GM20431 (cell line): ENCODE results near the gene FAM76B.

ENCODE experiments used
- in situ Hi-C: fragments of 300-500 bp; cut with MseI, MboI; formaldehyde crosslinking; loops from one replicate; pipeline ENCODE4 v1.15.0; 2020; ENCODE audit warnings: low sequenced_read_pairs; ENCODE audit not compliant: unreplicated experiment

FAM76B gene

DNA sequence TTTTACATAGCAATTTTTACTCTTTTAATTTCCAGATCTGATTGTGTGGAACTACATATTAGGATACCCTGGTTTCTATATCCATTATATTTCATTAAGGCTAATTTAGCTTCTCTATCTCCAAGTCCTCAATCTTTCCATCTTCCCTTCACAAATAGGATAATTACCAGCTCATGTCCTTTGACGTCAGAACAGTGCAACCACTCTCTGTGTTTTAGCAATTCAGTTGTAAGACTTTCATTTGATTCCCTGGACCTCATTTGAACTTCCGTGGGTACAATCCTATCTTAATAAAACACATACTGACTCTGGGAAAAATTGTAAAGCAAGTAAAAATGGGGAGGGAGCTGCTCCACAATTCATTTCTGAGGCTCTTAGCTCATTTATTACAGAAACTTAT, 52.8 kb downstream of the FAM76B start:
- in situ Hi-C loops, result no loop called here

DNA sequence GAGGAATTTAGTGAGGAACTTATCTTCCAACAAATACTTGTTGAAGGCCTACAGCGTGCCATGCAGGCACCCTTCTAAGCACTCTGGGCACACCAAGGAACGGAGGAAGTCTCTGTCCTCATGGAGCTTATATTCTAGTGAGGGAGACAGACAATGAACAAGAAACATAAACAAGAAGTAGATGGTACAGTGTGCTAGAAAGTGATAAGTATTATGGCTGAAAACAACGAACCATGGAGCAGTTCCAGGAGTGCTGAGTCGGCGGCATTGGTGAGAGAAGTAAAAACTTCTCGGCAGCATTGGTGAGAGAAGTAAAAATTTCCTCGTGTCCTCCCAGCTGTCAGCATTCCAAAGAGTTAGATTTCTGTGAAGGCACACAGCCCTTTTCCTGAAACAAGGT, 53.2 kb downstream of the FAM76B start:
- in situ Hi-C loops, result no loop called here

DNA sequence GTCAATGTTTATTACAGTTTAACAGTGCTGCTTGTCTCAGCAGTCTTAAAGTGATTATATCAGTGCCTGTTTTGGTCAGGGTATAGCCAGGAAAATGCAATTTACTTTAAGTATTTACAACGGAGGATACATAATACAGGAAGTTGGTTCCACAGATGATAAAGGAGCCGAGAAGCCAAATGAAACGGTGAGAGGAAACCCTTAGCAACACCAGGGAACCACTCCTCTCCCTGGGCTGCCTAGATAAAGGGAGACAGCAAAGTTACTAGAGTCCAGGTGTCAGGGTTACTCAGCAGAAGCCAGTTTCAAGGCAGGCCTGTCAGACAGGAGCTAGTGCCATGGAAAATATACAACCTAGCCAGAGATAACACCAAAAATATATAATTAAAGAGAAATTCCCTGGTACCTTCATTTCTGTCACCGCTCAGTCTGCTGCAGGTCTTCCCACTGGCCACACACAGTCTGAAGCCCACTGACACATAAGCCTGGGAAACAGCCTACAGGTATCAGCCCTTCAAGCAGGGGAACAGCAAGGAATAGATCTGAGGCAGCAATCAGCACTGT, 55.5 kb downstream of the FAM76B start:
- in situ Hi-C loops, result no loop called here

DNA sequence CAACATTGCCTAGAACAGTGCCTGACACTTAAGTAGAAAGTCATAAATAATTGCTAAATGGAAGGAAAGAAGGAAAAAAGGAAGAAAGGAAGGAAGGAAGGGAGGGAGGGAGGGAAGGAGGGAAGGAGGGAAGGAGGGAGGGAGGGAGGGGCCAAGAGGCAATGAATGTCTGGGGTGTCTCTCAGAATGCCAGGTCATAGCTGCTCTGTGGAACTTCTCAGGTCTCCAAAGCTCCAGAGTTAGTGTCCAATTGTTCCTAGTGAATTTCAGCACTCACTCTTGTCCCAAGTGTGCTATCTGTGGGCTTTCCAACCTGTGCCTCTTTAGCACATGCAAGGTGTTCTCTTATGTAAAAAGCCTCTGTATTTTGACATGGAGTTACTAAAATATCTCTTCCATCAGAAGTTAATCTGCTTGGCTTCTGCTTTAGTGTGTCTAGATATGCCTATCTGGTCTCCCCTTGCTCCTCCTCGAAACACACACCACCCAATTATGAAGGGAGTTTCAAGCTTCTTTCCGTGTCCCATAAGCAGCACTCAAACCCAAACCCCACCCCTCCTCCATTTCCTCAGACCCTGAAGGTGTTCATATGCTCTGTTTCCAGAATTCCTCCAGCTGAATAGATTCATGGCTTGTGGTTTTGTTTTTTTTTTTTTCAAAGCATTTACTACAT, 56.5 kb downstream of the FAM76B start:
- in situ Hi-C loops, result no loop called here

DNA sequence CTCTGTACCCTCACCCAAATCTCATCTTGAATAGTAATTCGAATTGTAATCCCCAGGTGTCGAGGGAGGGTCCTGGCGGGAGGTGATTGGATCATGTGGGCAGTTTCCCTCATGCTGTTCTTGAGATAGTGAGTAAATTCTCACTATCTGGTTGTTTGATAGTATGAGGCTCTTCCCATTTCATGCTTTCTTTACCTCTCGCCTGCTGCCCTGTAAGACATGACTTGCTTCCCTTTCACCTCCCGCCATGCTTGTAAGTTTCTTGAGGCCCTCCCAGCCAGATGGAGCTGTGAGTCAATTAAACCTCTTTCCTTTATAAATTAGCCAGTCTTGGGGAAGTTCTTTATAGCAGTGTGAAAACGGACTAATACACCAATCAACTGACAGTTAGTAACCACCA, 60.1 kb downstream of the FAM76B start:
- in situ Hi-C loops, result no loop called here

DNA sequence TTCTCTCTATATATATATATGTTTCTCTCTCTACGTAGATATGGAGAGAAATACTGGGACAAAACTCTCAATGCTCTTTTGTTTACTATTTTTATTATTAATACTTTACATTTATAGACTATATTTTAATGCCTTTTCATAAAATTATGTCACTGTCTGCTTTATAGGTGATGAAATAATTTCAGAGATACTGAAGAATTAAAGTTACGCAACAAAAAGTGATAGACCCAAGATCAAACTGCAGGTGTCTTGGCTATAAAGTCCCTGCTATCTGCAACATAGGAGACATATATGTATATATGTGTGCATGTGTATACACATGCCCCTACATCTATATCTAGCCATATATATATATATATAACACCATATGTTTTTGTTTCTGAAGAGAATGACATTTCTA, 60.8 kb downstream of the FAM76B start:
- in situ Hi-C loops, result no loop called here

DNA sequence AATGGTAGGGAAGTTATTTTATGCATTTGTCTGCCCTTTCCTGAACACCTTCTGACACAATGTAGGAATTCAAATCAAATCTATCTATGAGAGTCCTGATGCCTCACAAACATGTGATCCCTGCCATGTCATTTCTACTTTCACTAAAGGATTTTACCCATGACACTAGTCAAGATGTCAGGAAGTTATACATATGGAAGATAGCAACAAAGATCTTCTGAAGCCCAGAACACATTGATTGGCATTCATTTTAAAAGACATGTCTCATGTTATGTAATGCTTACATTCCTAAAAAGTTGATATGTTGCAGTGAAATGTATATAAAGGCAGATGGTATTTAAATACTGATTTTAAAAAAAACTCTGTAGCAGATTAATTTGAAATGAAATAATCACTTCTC, 61.5 kb downstream of the FAM76B start:
- in situ Hi-C loops, result no loop called here

DNA sequence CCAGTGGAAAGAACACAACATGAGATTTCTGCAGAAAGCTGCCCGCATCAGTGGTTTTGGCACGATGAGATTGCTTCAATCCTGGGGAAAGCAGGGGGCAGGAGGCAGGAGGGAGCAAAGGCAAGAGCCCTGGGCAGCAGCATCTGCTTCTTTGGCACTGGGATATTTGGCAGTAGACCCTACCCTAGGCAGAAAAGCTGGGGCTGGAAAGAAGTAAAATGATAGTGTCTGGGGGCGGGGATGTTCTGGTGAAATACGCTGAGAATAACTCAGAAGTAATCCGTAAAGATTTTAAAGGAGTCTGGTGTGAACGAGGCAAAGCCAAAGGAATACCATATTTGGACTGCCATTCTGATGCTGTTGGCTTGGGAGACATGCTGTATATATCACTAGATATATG, 62.0 kb downstream of the FAM76B start:
- in situ Hi-C loops, result no loop called here

DNA sequence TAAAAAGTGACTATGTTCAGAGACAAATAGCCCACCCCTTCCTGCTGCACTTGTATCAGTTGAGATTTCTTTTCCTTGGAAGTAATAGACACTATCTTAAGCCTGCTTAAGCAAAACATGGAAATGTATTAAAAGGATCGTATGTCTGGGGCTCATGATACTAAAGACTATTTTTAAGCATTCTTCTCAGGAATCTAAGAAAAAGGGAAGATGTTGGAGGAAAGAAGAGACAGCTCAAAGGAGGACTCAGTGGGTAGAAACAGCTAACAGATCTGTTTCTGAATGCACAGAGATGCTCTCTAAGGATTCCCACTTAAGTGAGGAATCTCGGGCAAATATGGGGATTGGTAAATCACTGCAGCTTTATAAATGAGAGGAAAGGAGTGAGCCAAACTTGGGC, 62.5 kb downstream of the FAM76B start:
- in situ Hi-C loops, result no loop called here

DNA sequence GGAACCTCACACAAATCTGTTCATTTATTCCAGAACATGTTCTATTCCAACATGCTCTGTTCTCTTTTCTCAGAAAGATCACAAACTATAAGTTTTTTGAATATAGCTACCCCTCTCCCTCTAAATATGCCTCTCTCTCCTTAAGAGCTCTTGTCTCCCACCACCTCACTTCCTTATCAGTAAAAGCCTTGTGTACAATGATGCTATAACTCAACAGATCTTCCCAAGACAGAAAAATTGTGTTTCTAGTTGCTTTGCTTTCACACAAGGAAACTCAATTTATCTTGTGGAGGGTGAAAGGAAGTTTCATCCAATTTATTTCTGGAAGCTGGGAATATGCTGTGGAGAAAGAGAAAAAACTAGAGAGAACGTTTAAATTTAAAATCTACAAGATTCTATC, 64.4 kb downstream of the FAM76B start:
- in situ Hi-C loops, result no loop called here

DNA sequence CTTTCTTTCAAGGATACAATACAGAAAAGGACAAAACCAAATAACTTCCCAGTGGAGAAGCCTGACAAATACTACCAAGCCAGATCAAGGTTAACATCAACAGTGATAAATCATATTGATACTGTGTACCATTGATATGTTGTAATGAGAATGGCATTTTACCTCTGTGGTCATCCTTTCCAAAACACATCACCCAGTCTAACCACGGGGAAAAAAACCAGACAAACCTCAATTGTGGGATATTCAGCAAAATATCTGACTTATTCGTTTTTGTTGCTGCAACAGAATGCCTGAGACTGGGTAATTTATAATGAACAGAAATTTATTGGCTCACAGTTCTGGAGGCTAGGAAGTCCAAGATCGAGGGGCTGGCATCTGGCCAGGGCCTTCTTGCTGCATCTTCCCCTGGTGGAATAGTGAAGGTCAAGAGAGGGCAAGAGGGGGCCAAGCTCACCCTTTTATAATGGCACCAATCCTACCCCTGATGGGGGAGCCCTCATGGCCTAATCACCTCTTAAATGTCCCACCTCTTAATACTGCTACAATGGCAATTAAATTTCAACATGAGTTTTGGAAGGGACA, 66.1 kb downstream of the FAM76B start:
- in situ Hi-C loops, result no loop called here

DNA sequence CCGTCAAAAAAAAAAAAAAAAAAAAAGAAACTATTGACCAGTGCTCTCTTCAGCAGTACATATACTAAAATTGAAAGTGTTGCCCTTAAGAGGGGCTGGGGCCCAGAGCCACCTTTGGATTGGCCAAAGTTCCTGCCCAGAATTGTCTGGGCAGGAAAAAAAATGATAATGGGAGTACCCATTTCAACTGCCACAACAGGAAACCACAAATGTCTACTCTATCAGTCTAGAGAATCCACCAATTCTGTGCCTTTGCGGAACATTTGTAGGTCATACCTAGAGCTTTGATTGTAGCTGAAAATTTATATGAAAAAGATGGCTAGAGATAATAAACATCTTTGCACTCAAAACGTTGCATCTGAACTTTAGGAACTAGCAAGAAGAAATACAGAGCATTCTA, 69.4 kb downstream of the FAM76B start:
- in situ Hi-C loops, result no loop called here
